SK-N-MC (cell line): Measurements from ENCODE around the gene CCDC192.

Source experiments
- EZH2 ChIP-seq: fragments of 200-600 bp; sonication (generic); IDR thresholded peaks from one replicate; pipeline ENCODE4 v1.6.1; 2017; ENCODE audit warnings: antibody characterized with exemption
- FOXP2 ChIP-seq: optimal IDR thresholded peaks from 2 replicates; pipeline ENCODE3; 2011; ENCODE audit warnings: mild to moderate bottlenecking, moderate library complexity; ENCODE audit not compliant: insufficient read depth; ENCODE audit errors: extremely low read length, control extremely low read depth
- POLR2AphosphoS5 ChIP-seq: IDR thresholded peaks from 2 replicates; pipeline ENCODE4 v1.6.1; 2012; ENCODE audit warnings: mild to moderate bottlenecking, low read depth, low read length, borderline replicate concordance

- TF ChIP-seq FOXP2 (no peak), EZH2 (no peak), POLR2AphosphoS5 (no peak)
Observed at GRCh38 chr5:127802477-127802865, 99.3 kb downstream of the CCDC192 start.
